ENCODE measurements around the gene GTF3C5. TPM values are rescaled to one million over a fixed set of nuclear protein-coding genes. Genes with fewer than 3 reads are reported as not detected.

Gene GTF3C5
- total RNA-seq, 1 donor from 2014 or later = 36.5 TPM

- no peaks in the 10 kb centered on the region for H3K4me1 Mint-ChIP-seq (ENCODE audit: low read depth)
- H3K27me3 Mint-ChIP-seq (ENCODE audit: low read depth) = no peaks in the 10 kb centered on the region
- H3K4me3 Mint-ChIP-seq (ENCODE audit: unreplicated experiment) = no peak overlapping the region
- no peaks in the 10 kb centered on the region for H3K9me3 Mint-ChIP-seq (ENCODE audit: low read depth)
- peak; percentile 76 for DNase-seq (ENCODE audit: low spot score)
- peak; percentile 98 for TF ChIP-seq CTCF (IDR thresholded peaks at IDR 0.05)
- H3K36me3 Mint-ChIP-seq (ENCODE audit: low read depth) = peaks cover 35% of the 10 kb centered on the region
- no peak overlapping the region for H3K27ac Mint-ChIP-seq (ENCODE audit: unreplicated experiment)
Measured at GRCh38 chr9:133103183-133103986, 72.6 kb downstream of the GTF3C5 start.

GRCh38 chr9:133103987-133104505 lies 73.2 kb downstream of the GTF3C5 start:
- H3K4me3 Mint-ChIP-seq (ENCODE audit: unreplicated experiment) = no peak overlapping the region
- DNase-seq (ENCODE audit: low spot score) = peak; percentile 73
- no peaks in the 10 kb centered on the region for H3K9me3 Mint-ChIP-seq (ENCODE audit: low read depth)
- no peak overlapping the region for H3K27ac Mint-ChIP-seq (ENCODE audit: unreplicated experiment)
- H3K27me3 Mint-ChIP-seq (ENCODE audit: low read depth) = no peaks in the 10 kb centered on the region
- no peaks in the 10 kb centered on the region for H3K4me1 Mint-ChIP-seq (ENCODE audit: low read depth)
- peaks cover 31% of the 10 kb centered on the region for H3K36me3 Mint-ChIP-seq (ENCODE audit: low read depth)
- TF ChIP-seq CTCF (IDR thresholded peaks at IDR 0.05) = no peak

- H3K9me3 Mint-ChIP-seq (ENCODE audit: low read depth) = no peaks in the 10 kb centered on the region
- peaks cover 30% of the 10 kb centered on the region for H3K36me3 Mint-ChIP-seq (ENCODE audit: low read depth)
- no peak overlapping the region for H3K4me3 Mint-ChIP-seq (ENCODE audit: unreplicated experiment)
- DNase-seq (ENCODE audit: low spot score) = peak; percentile 72
- H3K27me3 Mint-ChIP-seq (ENCODE audit: low read depth) = no peaks in the 10 kb centered on the region
- H3K4me1 Mint-ChIP-seq (ENCODE audit: low read depth) = no peaks in the 10 kb centered on the region
- H3K27ac Mint-ChIP-seq (ENCODE audit: unreplicated experiment) = no peak overlapping the region
- TF ChIP-seq CTCF (IDR thresholded peaks at IDR 0.05) = no peak
Measured at GRCh38 chr9:133104718-133105460, 74.1 kb downstream of the GTF3C5 start.

GRCh38 chr9:133105461-133105770 lies 74.6 kb downstream of the GTF3C5 start:
- no peak overlapping the region for H3K27ac Mint-ChIP-seq (ENCODE audit: unreplicated experiment)
- DNase-seq (ENCODE audit: low spot score) = peak; percentile 91
- no peaks in the 10 kb centered on the region for H3K27me3 Mint-ChIP-seq (ENCODE audit: low read depth)
- no peaks in the 10 kb centered on the region for H3K9me3 Mint-ChIP-seq (ENCODE audit: low read depth)
- no peaks in the 10 kb centered on the region for H3K4me1 Mint-ChIP-seq (ENCODE audit: low read depth)
- TF ChIP-seq CTCF (IDR thresholded peaks at IDR 0.05) = no peak
- H3K4me3 Mint-ChIP-seq (ENCODE audit: unreplicated experiment) = no peak overlapping the region
- H3K36me3 Mint-ChIP-seq (ENCODE audit: low read depth) = peaks cover 33% of the 10 kb centered on the region

- TF ChIP-seq CTCF (IDR thresholded peaks at IDR 0.05) = no peak
- no peak overlapping the region for H3K27ac Mint-ChIP-seq (ENCODE audit: unreplicated experiment)
- H3K36me3 Mint-ChIP-seq (ENCODE audit: low read depth) = peaks cover 23% of the 10 kb centered on the region
- H3K4me1 Mint-ChIP-seq (ENCODE audit: low read depth) = no peaks in the 10 kb centered on the region
- H3K27me3 Mint-ChIP-seq (ENCODE audit: low read depth) = no peaks in the 10 kb centered on the region
- no peaks in the 10 kb centered on the region for H3K9me3 Mint-ChIP-seq (ENCODE audit: low read depth)
- H3K4me3 Mint-ChIP-seq (ENCODE audit: unreplicated experiment) = no peak overlapping the region
- peak; percentile 60 for DNase-seq (ENCODE audit: low spot score)
Measured at GRCh38 chr9:133106511-133107244, 75.9 kb downstream of the GTF3C5 start.
